ENCODE results near the gene SYTL1. TPM values are rescaled to one million over a fixed set of nuclear protein-coding genes. Genes with fewer than 3 reads are reported as not detected.

The SYTL1 gene
- total RNA-seq, 1 donor from 2014 or later, result 9.4 TPM

DNA sequence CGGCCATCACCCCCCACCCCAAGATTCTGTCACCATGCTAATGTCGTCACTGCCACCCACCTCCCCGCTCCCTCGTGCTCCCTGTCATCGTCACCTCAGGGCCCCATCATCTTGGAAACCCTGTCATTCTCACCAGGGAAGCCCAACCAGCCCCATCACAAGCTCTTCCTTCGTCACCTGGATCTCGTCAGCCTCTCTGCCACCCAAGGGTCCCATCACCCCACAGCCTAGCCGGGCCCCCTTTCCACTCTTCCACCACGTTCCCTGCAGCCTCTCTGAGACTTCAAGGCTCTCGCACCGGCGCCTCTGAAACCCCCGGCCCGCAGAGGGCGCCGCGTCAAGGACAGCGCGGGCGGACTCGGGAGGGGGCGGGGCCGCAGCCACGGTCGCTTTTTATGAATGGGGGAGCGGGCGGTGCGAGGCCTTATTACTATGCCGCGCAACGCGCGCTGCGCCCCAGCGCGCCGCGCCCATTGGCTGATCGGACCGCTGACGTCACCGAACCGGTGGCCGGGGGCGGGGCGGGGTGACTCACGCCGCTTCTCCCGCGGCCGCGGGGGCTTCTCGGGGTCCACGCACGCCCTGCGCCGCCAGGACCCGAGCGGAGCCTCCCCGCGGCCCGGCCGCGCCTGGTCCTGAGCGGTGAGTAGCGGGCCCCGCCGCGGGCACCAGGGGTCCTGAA is 50.4 kb downstream of the SYTL1 start, which contains the start of gene GPR3:
GPR3 (plus strand) TSS at position 527 of the 682 bp plus-strand sequence. CDS start 1,177 bp downstream, outside the sequence.
- Mint-ChIP-seq H3K4me3 (ENCODE audit: low read depth) (peak within 1 kb of the TSS; percentile 78), H3K36me3 (ENCODE audit: insufficient read depth) (no peaks in the 10 kb centered on the region), H3K27me3 (peaks cover 17% of the 10 kb centered on the region), H3K27ac (peak within 1 kb of the TSS; percentile 88), H3K9me3 (ENCODE audit: low read depth) (no peaks in the 10 kb centered on the region), H3K4me1 (ENCODE audit: low read depth) (peaks cover 6% of the 10 kb centered on the region)
- DNase-seq (ENCODE audit: low spot score, unreplicated experiment), result peak; percentile 82
- TF ChIP-seq, protein P1, sequence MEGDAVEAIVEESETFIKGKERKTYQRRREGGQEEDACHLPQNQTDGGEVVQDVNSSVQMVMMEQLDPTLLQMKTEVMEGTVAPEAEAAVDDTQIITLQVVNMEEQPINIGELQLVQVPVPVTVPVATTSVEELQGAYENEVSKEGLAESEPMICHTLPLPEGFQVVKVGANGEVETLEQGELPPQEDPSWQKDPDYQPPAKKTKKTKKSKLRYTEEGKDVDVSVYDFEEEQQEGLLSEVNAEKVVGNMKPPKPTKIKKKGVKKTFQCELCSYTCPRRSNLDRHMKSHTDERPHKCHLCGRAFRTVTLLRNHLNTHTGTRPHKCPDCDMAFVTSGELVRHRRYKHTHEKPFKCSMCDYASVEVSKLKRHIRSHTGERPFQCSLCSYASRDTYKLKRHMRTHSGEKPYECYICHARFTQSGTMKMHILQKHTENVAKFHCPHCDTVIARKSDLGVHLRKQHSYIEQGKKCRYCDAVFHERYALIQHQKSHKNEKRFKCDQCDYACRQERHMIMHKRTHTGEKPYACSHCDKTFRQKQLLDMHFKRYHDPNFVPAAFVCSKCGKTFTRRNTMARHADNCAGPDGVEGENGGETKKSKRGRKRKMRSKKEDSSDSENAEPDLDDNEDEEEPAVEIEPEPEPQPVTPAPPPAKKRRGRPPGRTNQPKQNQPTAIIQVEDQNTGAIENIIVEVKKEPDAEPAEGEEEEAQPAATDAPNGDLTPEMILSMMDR (IDR thresholded peaks at IDR 0.05; ENCODE audit: unreplicated experiment), result peak; percentile 44

DNA sequence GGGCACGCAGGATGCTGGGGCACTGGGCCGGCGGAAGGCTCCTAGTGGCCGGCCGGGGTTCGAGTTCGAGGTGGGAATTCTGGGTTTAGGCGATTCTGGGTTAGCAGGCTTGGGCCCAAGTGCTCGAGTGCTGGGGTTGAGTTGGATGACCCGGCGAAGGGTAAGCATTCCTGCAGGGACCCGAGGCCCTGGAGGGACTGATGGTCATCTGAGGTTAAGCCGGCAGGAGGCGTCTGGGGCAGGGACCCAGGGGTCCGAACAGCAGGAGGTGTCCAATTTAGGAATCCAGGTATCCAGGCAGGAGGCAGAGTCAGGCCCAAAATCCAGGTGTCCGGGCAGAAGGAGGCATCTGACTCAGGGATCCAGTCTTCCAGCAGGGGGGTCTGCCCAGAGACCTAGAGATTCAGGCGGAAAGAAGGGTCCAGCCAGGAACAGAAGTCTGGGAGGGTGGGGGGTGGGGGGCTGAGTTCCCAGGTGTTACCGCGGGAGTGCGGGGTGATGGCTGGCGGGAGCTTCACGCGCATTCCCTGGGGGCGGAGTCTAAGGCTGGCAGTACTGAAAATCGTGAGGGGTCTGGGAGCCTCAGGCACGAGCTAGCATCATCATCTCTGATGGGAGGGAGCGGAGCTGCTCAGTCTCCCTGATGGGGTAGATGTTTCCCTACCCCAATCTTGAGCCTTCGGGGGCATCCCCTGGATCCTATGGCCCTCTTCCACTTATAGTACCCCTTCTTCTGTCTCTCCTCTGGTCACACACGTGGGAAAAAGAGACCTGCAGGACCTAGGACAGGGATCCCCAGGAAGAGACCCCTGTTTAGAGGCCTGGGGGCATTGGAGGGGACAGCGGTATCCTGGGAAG is 51.2 kb downstream of the SYTL1 start:
- TF ChIP-seq, protein P1 (IDR thresholded peaks at IDR 0.05; ENCODE audit: unreplicated experiment), result peak; percentile 46
- DNase-seq (ENCODE audit: low spot score, unreplicated experiment), result no peak
- H3K27me3 Mint-ChIP-seq, result peaks cover 17% of the 10 kb centered on the region
- H3K4me3 Mint-ChIP-seq (ENCODE audit: low read depth), result peak overlapping the region; percentile 78
- peak overlapping the region; percentile 88 for H3K27ac Mint-ChIP-seq
- peaks cover 6% of the 10 kb centered on the region for H3K4me1 Mint-ChIP-seq (ENCODE audit: low read depth)
- H3K9me3 Mint-ChIP-seq (ENCODE audit: low read depth), result no peaks in the 10 kb centered on the region
- no peaks in the 10 kb centered on the region for H3K36me3 Mint-ChIP-seq (ENCODE audit: insufficient read depth)

DNA sequence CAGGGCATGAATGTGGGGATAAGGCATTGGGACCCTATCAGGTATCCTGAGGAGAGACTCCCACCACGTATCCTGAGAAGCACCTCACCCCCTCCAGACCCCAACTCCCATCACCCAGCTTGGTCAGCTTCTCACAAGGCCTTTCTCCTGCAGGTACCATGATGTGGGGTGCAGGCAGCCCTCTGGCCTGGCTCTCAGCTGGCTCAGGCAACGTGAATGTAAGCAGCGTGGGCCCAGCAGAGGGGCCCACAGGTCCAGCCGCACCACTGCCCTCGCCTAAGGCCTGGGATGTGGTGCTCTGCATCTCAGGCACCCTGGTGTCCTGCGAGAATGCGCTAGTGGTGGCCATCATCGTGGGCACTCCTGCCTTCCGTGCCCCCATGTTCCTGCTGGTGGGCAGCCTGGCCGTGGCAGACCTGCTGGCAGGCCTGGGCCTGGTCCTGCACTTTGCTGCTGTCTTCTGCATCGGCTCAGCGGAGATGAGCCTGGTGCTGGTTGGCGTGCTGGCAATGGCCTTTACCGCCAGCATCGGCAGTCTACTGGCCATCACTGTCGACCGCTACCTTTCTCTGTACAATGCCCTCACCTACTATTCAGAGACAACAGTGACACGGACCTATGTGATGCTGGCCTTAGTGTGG is 51.9 kb downstream of the SYTL1 start:
- Mint-ChIP-seq H3K27me3 (peaks cover 15% of the 10 kb centered on the region), H3K4me1 (ENCODE audit: low read depth) (peaks cover 8% of the 10 kb centered on the region)

DNA sequence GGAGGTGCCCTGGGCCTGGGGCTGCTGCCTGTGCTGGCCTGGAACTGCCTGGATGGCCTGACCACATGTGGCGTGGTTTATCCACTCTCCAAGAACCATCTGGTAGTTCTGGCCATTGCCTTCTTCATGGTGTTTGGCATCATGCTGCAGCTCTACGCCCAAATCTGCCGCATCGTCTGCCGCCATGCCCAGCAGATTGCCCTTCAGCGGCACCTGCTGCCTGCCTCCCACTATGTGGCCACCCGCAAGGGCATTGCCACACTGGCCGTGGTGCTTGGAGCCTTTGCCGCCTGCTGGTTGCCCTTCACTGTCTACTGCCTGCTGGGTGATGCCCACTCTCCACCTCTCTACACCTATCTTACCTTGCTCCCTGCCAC is 52.4 kb downstream of the SYTL1 start:
- no peak overlapping the region for H3K27ac Mint-ChIP-seq
- TF ChIP-seq, protein P1 (IDR thresholded peaks at IDR 0.05; ENCODE audit: unreplicated experiment), result no peak
- no peak overlapping the region for H3K4me3 Mint-ChIP-seq (ENCODE audit: low read depth)
- no peak for DNase-seq (ENCODE audit: low spot score, unreplicated experiment)
- no peaks in the 10 kb centered on the region for H3K9me3 Mint-ChIP-seq (ENCODE audit: low read depth)
- no peaks in the 10 kb centered on the region for H3K36me3 Mint-ChIP-seq (ENCODE audit: insufficient read depth)
- peaks cover 15% of the 10 kb centered on the region for H3K27me3 Mint-ChIP-seq
- peaks cover 9% of the 10 kb centered on the region for H3K4me1 Mint-ChIP-seq (ENCODE audit: low read depth)

More for the DNA sequence above, 51.9 kb downstream of the SYTL1 start:
- TF ChIP-seq, protein P1 (IDR thresholded peaks at IDR 0.05; ENCODE audit: unreplicated experiment), result no peak
- no peaks in the 10 kb centered on the region for H3K9me3 Mint-ChIP-seq (ENCODE audit: low read depth)
- no peak overlapping the region for H3K27ac Mint-ChIP-seq
- H3K36me3 Mint-ChIP-seq (ENCODE audit: insufficient read depth), result no peaks in the 10 kb centered on the region
- DNase-seq (ENCODE audit: low spot score, unreplicated experiment), result no peak
- H3K4me3 Mint-ChIP-seq (ENCODE audit: low read depth), result no peak overlapping the region

DNA sequence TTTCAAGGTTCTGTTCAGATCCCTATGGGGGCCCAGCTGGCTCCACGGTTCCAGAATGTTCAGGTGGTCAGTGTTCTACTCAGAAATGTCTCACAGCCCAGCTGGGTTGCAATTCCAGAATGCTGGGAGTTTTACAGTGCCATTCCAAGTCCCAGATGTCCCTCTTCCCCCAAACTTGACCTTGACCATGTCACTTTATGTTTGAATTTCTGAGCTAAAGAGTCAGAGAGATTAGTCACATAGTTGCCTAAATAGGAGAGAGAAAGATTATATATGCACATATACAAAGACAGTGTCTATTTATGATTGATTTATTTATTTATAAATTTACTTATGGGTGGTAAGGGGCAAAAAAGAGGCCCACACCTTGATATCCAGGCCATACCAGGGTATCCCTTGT is 53.1 kb downstream of the SYTL1 start:
- no peak overlapping the region for H3K27ac Mint-ChIP-seq
- peaks cover 12% of the 10 kb centered on the region for H3K27me3 Mint-ChIP-seq
- no peaks in the 10 kb centered on the region for H3K36me3 Mint-ChIP-seq (ENCODE audit: insufficient read depth)
- H3K4me1 Mint-ChIP-seq (ENCODE audit: low read depth), result peaks cover 9% of the 10 kb centered on the region
- H3K9me3 Mint-ChIP-seq (ENCODE audit: low read depth), result no peaks in the 10 kb centered on the region
- TF ChIP-seq, protein P1 (IDR thresholded peaks at IDR 0.05; ENCODE audit: unreplicated experiment), result no peak
- no peak for DNase-seq (ENCODE audit: low spot score, unreplicated experiment)
- no peak overlapping the region for H3K4me3 Mint-ChIP-seq (ENCODE audit: low read depth)

Data from progenitor cell of endocrine pancreas (in vitro differentiated cells).